CD4-positive, alpha-beta T cell treated with Interleukin-4 for 4 hours (primary cell): ENCODE data around the gene TCEA2.
"Not testable (repeated sequence)": the region's sequence is repeated elsewhere in the genome, so short reads cannot be mapped to it uniquely, and the experiment has no call there.

Experiments used
- DNase-seq: peaks from one replicate; pipeline ENCODE4 v3.0.0-alpha.2; 2020

Gene TCEA2

DNA sequence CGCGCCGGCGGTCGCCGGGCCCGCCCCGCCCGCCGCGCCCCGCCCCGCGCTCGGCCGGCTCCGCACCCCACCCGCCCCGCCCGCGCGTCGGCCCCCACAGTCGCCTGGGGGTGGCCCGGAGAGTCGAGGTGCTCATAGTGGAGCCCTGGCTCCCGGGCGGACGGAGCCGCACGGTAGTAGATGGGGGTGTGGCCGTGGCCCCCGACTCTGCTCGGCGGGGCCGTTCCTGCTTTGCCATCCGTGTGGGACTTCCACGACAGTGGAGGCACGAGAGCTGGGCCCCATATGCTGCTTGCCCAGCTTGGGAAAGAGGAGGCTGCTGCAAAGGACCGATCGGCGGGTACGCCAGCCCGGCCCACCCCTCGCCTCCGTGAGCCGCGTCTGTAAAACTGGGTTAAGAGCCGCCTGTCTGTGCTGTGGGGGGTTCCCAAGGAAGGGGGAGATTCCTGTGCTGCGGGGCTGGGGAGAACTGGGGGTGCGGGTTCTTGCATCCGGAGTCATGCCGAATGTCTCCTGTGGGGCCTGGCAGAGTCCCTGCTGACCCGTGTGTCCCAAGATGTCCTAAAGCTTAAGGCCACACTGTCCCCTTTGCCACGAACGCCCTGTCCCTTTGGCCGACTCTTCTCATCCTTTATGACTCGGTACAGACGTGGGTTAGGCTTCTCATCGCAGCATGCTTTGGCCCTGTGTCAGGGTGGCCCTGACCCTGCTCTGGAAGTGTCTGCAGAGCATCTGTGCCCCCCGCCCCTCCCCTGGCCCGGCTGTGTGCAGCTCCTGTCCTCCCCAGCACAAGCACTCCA, 17.2 kb downstream of the TCEA2 start, which contains the start of gene OPRL1:
Gene OPRL1, plus strand, starts transcription at position 70 of the 800 bp plus-strand sequence. CDS start 12,639 bp downstream, outside the sequence.
- no peak for DNase-seq

DNA sequence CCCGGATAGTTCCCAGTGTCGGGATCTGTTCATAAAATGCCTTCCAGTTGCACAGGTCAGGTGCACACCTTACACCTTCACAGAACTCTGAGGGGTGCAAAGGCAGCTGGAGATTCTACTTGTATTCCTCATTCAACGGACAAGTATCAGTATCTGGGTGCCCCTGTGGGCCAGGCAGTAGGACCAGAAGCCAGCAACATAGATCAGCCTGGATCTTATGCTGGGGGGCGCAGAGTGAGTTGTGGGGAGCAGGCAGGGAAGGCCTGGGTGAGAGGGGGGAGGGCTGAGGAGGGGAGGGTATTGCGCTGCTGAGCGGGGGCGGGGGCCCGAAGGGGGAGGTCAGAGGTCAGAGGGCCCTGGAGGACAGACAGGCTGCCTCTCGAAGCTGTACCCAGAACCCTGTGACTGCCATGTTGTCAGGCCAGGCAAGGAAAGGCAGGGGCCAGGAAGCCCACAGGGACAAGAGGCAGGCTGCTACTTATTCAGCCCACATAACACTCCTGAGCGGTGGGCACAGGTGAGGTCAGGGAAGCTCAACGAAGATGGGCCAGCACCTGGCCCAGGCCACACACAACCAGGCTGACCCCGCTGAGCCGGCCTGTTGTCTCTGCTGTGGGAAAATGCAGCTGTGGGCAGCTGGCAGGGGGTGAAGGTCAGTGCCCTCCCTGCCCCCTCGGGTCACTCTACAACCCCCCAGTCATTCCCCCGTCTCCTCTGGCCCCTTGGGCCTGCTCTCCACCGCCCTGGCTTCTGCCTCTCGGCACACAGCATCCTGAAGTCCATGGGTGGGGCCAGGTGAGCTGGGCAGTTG, 18.0 kb downstream of the TCEA2 start:
- no peak for DNase-seq

DNA sequence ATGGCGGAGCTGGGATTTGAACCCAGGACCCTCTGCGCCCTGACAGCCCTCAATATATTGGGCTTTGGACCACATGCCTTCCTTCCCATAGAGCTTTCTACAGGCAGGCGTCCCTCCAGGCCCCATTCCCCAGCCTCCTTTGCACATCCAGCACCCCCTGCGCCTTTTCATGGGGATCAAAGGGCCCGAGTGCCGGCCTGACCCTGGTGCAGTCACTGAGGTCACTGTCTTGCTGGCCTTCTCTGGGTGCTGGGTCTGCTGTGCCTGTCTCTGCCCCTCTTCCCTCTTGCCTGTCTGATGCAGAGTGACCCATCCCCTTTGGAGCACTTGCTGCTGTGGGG, 18.6 kb downstream of the TCEA2 start:
- DNase-seq: no peak

DNA sequence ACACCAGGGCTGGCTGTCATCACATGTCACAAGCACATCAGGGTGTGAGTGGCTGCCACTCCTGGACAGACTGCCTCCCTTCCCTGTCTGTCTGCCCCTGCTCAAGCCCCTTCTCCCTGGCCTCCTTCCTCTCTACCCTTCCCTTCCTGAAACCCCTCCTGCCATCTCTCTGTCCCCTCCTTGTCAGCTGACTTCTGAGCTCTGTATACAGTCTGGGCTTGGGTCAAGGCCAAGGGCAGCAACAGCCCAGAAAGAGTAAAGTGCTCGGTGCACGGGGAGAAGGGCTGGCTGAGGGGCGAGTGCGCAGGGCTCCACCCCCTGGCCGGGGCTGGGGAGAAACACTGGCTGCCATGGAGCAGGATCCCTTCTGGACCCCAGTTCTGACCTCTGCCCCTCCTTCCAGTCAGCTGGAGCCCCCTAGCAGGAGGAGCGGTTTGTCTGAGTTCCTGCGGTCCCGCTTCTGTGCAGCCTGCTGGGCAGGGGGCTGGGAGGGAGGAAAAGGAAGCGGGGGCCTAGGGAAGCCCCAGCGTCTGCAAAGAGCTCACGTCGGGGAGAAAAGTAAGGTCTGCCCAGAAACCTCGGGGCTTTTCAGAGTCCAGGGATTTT, 19.2 kb downstream of the TCEA2 start:
- no peak for DNase-seq

DNA sequence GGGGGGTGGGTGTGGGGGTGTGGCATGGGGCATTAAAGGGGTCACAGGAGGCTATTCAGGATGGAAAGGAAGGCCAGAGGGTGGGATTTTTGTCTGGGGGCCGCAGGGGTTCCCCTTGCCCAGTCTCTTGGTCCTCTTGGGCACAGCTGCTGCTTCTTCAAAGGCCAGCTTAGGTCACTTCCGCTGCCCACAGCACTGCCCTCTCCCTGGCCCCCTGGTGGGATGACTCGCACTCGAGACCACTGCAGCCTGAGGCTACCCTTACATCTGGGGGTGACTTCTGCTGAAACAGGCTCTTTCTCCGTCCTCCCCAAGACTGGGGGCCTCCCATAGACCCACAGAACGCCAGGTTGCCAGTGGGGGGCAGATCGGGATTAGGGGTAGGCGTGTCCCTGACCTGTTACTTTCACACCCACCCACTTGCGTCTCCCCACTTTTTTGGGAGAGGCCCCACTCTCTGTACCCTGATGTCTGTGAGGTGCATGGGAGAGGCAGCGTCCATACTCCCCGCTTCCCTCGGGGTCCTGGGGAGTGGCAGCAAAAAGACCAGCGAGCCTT, 19.9 kb downstream of the TCEA2 start:
- DNase-seq: no peak

DNA sequence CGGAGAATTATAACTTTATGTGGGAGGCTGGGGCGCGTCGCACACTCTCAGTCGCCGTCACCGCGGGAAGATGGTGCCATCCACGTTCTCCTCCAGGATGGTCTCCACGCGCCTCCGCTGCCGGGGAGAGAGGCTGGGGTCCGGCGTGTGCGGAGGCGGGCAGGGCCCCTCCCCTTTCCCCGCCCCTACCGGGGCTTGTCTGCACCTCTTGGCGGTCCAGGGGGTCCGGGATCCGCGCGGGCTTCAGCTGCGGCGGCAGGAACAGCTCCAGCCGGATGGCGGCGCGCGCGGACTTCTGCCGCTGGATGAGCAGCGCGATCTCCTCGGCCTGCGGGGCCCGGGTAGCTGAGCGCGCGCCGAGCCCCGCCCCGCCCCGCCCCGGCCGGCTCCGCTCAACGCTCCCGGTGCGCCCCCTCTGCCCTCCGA, 20.4 kb downstream of the TCEA2 start:
- peak; percentile 56 for DNase-seq

DNA sequence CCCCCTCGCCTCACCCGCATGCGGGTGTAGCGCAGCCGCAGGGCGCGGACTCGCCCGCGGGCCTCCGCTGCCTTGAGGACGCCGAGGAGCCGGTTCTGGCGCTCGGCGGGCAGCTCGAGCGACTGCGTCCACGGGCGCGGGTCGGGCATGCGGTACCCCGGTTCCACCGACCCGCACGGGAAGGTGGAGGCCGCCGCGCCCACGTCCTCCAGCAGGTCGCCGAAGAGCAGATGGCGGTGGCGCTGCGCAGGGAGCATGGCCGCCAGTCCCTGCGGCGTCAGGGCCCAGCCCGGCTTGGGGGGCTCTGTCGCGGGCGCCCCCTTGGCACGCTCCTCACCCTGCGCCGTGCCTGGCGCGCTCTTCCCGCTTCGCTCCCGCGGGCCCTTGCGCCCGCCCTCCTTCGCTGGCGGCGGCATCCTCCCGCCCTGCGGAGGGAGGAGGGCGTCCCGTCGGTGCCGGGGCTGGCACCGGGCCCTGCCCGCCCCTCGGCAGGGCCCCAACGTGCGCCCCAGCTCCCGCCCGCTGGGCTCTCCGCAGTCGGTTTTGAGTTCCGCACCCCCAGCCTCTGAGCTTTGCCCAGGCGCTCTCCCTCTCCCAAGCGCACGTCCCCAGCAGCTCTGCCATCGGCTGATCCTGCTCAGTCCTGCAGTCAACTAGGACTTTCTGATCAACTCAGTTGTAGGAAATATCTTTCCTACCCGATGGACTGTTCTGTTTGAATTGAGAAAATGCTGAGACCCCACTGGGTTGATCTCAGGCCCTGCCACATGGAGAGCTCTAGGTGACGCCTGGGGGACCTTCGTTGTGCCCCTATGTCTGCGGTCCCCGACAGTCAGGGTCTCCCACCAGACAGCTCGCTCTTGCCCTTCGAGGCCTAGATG, 21.0 kb downstream of the TCEA2 start, which contains the start of gene LKAAEAR1:
Gene LKAAEAR1, minus strand, starts transcription at position 595 of the 881 bp plus-strand sequence. Its CDS starts 179 bp downstream, at position 416.
- no peak for DNase-seq

DNA sequence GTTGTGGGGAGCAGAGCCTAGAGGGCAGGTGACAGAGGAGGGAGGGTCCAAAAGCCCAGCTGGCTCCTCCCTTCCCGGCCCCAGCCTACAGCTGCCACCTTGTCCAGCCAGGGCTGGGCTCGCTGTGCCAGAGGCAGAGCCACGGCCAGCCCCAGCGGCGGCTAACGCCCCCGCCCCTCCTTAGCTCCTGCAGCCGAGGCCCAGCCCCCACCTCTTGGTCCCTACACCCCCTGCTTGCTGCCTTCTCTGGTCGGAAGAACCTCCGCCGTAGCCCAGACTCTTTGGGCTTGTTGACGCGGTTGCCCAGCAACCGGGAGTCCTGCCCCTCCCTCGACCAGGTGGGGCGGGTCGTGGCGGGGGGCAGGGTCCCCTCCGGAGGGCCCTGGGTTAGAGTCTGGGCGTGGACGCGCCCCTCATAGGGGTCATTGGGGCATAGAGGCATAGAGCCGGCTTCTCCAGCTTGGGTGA, 21.7 kb downstream of the TCEA2 start:
- DNase-seq: no peak

DNA sequence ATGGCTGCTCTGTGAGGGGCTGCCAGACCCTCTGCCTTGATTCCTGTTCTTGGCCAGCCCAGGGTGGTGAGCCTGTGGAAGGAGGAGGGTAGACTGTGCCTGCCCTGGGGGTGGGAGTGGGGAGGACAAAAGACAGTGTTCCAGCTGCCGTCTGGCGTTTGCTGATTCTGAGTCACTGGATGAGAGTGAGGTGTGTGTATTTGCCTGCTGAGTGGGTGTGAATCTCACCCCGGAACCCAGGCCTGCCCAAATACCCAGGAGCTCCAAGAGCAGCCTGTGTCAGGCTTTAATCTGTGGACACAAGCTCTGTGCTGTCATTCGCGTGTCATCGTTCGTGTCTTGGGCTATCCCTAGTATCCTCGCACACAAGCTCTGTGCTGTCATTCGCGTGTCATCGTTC, 23.8 kb downstream of the TCEA2 start:
- DNase-seq: no peak

DNA sequence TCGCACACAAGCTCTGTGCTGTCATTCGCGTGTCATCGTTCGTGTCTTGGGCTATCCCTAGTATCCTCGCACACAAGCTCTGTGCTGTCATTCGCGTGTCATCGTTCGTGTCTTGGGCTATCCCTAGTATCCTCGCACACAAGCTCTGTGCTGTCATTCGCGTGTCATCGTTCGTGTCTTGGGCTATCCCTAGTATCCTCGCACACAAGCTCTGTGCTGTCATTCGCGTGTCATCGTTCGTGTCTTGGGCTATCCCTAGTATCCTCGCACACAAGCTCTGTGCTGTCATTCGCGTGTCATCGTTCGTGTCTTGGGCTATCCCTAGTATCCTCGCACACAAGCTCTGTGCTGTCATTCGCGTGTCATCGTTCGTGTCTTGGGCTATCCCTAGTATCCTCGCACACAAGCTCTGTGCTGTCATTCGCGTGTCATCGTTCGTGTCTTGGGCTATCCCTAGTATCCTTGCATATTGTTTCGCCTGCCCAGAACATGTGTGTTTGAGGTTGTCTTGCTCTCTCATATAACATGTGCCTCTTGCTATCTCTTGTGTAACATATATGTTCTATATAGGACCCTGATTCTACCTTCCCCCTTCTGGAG, 24.3 kb downstream of the TCEA2 start:
- not testable (repeated sequence) for DNase-seq

DNA sequence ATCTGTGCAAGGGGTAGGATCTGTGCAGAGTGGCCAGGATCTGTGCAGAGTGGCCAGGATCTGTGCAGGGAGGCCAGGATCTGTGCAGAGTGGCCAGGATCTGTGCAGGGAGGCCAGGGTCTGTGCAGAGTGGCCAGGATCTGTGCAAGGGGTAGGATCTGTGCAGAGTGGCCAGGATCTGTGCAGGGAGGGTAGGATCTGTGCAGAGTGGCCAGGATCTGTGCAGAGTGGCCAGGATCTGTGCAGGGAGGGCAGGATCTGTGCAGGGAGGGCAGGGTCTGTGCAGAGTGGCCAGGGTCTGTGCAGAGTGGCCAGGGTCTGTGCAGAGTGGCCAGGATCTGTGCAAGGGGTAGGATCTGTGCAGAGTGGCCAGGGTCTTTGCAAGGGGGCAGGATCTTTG, 25.6 kb downstream of the TCEA2 start:
- DNase-seq: not testable (repeated sequence)

DNA sequence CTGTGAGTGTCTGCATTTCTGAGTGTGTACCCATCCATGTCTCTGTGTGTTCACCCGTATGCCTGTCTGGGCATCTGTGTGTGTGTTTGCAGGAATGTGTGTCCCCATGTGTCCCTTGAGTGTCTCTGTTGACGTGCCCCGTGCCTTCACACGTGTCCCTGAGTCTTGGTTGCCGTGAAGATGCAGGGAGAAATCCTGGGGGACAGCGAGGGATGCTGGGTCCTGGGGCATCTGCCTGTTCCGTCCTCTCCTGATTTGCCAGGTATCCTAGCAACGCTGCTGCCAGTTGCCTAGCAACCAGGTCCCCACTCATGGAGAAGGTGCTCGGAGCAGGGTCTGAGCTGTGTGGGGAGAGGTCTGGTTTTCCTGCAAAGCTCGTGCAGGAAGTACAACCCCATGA, 27.2 kb downstream of the TCEA2 start:
- no peak for DNase-seq

DNA sequence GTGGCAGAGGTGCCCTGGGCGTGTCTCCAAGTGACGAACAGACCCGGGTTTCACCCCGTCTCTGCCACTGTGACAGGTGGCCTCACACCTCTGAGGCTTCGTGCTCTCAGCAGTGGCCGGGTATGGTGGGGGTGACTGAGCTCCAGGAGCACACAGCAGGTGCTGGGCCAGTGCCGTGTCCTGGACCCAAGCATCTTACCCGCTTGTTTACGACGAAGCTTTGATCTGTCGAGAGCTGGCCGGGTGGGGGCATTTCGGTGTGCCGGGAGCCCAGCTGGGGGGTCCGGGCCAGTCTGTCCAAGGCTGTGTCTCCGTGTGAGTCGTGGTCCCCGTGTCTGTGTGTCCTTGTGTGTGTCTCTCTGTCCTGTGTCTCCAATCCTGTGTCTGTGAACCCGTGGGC, 28.3 kb downstream of the TCEA2 start:
- no peak for DNase-seq

DNA sequence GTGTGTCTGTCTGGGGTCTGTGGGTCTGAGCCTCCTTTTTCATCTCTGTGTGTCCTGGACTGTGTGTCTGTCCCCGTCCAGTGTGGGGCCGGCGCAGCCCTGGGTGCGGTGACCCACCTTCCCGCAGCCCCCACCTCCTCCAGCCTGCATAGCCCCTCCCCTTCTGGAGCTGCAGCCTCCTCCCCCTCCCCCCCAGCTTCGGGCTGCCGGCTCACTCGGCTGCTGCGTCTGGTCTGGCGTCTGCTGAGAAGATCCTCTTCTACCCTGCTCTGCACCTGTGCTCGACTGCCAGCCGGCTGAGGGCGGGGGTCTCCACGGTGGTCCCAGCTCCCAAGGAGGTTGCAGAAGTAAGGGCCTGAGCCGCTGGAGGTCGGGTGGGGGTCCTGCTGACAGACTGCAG, 28.8 kb downstream of the TCEA2 start:
- no peak for DNase-seq

DNA sequence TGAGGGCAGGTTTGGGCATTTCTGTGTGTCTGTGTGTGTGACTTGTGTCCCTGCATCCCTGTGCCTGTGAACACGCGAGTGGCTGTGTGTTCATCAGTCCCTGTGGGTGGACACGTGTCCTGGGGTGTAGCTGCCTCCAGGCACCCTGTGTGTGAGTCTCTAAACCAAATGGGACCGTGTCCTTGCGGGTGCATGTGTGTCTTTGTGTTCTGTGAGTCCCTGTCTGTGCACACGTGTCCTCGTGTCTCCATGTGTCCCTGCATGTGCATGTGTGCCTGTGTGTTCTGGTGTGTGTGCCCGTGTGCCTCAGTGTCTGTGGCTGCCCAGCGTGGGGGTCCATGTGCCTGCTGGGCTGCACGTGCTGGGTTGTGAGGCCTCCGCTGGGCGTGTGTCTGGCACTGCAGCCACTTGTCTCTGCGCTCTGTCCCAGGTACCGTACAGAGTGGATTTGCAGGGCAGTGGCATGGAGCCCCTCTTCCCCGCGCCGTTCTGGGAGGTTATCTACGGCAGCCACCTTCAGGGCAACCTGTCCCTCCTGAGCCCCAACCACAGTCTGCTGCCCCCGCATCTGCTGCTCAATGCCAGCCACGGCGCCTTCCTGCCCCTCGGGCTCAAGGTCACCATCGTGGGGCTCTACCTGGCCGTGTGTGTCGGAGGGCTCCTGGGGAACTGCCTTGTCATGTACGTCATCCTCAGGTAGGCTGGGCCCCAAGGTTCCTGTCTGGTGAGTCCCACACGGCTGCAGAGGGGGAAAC, 29.4 kb downstream of the TCEA2 start:
- DNase-seq: no peak

DNA sequence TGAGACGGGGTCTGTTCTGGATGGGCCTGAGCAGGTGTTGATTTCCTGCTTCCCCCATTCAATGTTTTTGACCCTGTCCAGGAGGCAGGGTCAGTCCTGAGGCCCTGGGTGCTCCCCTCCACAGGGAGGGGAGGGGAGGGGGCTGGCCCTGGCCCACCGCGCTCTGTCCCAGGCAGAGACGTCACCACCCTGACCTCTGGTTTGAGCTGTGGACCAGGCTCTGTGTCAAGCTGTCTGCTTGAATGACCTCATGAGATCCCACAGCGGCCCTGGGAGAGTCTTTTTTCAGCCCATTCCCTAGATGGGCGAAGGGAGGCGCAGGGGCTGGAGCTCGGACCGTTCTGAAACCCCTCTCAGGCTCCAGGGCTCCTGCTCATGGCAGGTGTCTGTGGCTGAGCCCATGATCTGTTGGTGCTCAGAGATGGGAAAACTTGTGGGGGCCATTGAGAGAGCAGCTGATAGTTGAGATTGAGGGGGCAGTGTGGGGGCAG, 30.1 kb downstream of the TCEA2 start:
- no peak for DNase-seq

DNA sequence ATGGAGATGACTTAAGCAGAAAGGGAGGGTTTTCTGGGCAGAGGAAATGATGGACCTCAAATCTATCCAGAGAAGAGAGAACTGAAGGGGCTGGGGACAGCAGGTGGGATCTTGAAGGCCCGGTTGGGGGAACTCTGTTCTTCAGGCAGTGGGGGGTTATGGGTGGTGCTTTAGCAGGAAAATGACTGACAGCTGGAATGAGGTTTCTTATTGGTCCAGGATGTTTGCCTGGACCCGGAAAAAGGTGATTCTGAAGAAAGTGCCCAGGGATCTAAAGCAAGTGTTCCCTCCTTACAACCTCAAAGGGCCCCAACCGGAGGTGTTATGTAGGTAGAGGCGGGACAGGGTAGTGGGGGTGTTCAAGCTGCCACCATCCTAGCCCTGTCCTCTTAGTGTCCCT, 32.5 kb downstream of the TCEA2 start:
- no peak for DNase-seq

DNA sequence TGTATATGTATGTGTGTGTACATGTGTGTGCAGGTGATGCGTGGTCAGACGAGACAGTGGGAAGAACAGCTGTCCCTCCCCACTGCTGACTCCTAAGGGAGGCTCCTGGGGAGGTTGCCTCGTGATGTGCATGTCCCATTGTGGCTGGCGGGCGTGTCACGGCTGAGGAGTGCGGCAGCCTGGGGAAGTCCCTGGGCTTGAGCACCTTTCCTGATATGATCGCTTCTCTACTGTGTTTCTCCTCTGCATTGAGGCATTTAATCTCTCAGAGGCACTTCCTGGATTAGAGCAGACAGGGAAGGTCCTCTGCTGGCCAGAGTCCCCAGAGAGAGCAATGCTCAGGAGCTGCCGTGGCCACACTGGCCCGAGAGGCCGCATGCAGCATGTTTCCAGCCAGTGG, 32.9 kb downstream of the TCEA2 start:
- DNase-seq: no peak

DNA sequence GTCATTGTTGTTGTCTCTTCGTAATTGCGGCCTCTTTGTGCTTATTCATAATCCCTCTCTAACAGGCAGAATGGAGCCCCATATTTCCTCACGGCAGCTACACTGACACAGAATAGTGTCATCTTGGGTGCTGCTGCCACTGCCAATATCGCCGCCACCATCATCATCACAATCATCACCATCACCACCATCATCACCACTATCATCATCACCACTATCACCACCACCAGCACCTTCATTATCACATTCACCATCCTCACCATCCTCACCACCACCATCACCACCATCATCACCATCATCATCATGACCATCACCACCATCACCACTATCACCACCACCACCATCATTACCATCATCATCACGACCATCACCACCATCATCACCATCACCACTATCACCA, 33.5 kb downstream of the TCEA2 start:
- no peak for DNase-seq

DNA sequence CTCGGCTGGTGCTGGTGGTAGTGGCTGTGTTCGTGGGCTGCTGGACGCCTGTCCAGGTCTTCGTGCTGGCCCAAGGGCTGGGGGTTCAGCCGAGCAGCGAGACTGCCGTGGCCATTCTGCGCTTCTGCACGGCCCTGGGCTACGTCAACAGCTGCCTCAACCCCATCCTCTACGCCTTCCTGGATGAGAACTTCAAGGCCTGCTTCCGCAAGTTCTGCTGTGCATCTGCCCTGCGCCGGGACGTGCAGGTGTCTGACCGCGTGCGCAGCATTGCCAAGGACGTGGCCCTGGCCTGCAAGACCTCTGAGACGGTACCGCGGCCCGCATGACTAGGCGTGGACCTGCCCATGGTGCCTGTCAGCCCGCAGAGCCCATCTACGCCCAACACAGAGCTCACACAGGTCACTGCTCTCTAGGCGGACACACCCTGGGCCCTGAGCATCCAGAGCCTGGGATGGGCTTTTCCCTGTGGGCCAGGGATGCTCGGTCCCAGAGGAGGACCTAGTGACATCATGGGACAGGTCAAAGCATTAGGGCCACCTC, 35.5 kb downstream of the TCEA2 start:
- DNase-seq: no peak
